WTC11 (cell line): Measurements from ENCODE around the gene MYNN. TPM values are rescaled to one million over a fixed set of nuclear protein-coding genes. Genes with fewer than 3 reads are reported as not detected.

Source experiments
- ATAC-seq: fragments of 200-7000 bp; cut with Tn5 transposase; 2 replicates; pipeline ENCODE4 v1.10.0; 2021; ENCODE audit warnings: mild to moderate bottlenecking, moderate library complexity
- CTCF ChIA-PET: fragments of 300-600 bp; sonication (Branson Sonifier 250); formaldehyde crosslinking; loops from one replicate; lab custom pipeline; 2021; ENCODE audit warnings: antibody characterized with exemption; lab: Charles Lee
- POLR2A ChIA-PET: fragments of 350-600 bp; sonication (Branson Sonifier 250); formaldehyde crosslinking; loops from one replicate; lab custom pipeline; 2021; ENCODE audit warnings: antibody characterized with exemption; lab: Charles Lee
- DNase-seq: peaks from one replicate; pipeline ENCODE4 v3.0.0; 2021; ENCODE audit warnings: low spot score
- H3K27ac Mint-ChIP-seq: 2 replicates; pipeline ENCODE4 v1.8.0; 2021; ENCODE audit warnings: mixed read lengths
- H3K27me3 Mint-ChIP-seq: 2 replicates; pipeline ENCODE4 v1.8.0; 2021; ENCODE audit warnings: low read depth, mild to moderate bottlenecking, moderate library complexity, mixed read lengths
- H3K36me3 Mint-ChIP-seq: 2 replicates; pipeline ENCODE4 v1.8.0; 2021; ENCODE audit warnings: mixed read lengths
- H3K4me1 Mint-ChIP-seq: 2 replicates; pipeline ENCODE4 v1.8.0; 2022; ENCODE audit warnings: mixed read lengths
- H3K4me3 Mint-ChIP-seq: 2 replicates; pipeline ENCODE4 v1.8.0; 2021; ENCODE audit warnings: mild to moderate bottlenecking, moderate library complexity, mixed read lengths
- H3K9me3 Mint-ChIP-seq: 2 replicates; pipeline ENCODE4 v1.8.0; 2021; ENCODE audit warnings: mixed read lengths
- ELF4 ChIP-seq: sonication (generic); formaldehyde crosslinking; IDR thresholded peaks from 2 replicates; pipeline ENCODE4 v1.8.1; 2022; ENCODE audit warnings: low read depth, mild to moderate bottlenecking, moderate library complexity, missing genetic modification reagents
- EMX1 ChIP-seq: fragments of 250-450 bp; sonication (Bioruptor Pico); IDR thresholded peaks from 2 replicates; pipeline ENCODE4 v1.8.0; 2021; ENCODE audit warnings: mild to moderate bottlenecking
- ESRRA ChIP-seq: sonication (generic); formaldehyde crosslinking; IDR thresholded peaks from 2 replicates; pipeline ENCODE4 v1.8.1; 2022; ENCODE audit warnings: mild to moderate bottlenecking, missing genetic modification reagents, borderline replicate concordance
- FOXP1 ChIP-seq: sonication (generic); formaldehyde crosslinking; IDR thresholded peaks from 2 replicates; pipeline ENCODE4 v1.8.0; 2022; ENCODE audit warnings: missing genetic modification reagents, mild to moderate bottlenecking, moderate library complexity, borderline replicate concordance
- GABPB1 ChIP-seq: sonication (generic); formaldehyde crosslinking; IDR thresholded peaks from 2 replicates; pipeline ENCODE4 v1.8.1; 2023; ENCODE audit warnings: mild to moderate bottlenecking, missing genetic modification reagents
- GRHL2 ChIP-seq: fragments of 250-450 bp; sonication (Bioruptor Pico); IDR thresholded peaks from 2 replicates; pipeline ENCODE4 v1.8.0; 2022; ENCODE audit warnings: mild to moderate bottlenecking, moderate library complexity; ENCODE audit not compliant: insufficient replicate concordance, severe bottlenecking
- NFE2L1 ChIP-seq: sonication (generic); formaldehyde crosslinking; IDR thresholded peaks from 2 replicates; pipeline ENCODE4 v1.8.1; 2023; ENCODE audit warnings: missing genetic modification reagents
- SP1 ChIP-seq: sonication (generic); formaldehyde crosslinking; conservative IDR thresholded peaks from 2 replicates; pipeline ENCODE4 v1.8.1; 2022; ENCODE audit warnings: missing genetic modification reagents
- ZNF263 ChIP-seq: sonication (generic); formaldehyde crosslinking; IDR thresholded peaks from 2 replicates; pipeline ENCODE4 v1.8.1; 2022; ENCODE audit warnings: low read depth, mild to moderate bottlenecking, moderate library complexity, missing genetic modification reagents
- ZNF317 ChIP-seq: sonication (generic); formaldehyde crosslinking; IDR thresholded peaks from 2 replicates; pipeline ENCODE4 v1.8.1; 2023; ENCODE audit warnings: low read depth, mild to moderate bottlenecking, moderate library complexity, missing genetic modification reagents, borderline replicate concordance
- ZNF396 ChIP-seq: fragments of 250-450 bp; sonication (Bioruptor Pico); IDR thresholded peaks from 2 replicates; pipeline ENCODE4 v1.8.0; 2021; ENCODE audit warnings: mild to moderate bottlenecking, moderate library complexity, borderline replicate concordance
- total RNA-seq: library from RNA; stranded (reverse); gene quantifications from 3 replicates; pipeline ENCODE4 v1.2.3, GENCODE V29; 2021
- TF ChIP-seq, protein P1 (sequence below): sonication (generic); formaldehyde crosslinking; conservative IDR thresholded peaks from 2 replicates; pipeline ENCODE4 v1.8.1; 2023; ENCODE audit warnings: mild to moderate bottlenecking, low read depth, missing genetic modification reagents, moderate library complexity
- TF ChIP-seq, protein P2 (sequence below): sonication (generic); formaldehyde crosslinking; IDR thresholded peaks from 2 replicates; pipeline ENCODE4 v1.8.0; 2022; ENCODE audit warnings: mild to moderate bottlenecking, missing genetic modification reagents
- TF ChIP-seq, protein P3 (sequence below): sonication (generic); formaldehyde crosslinking; IDR thresholded peaks from 2 replicates; pipeline ENCODE4 v1.8.1; 2022; ENCODE audit warnings: low read depth, missing genetic modification reagents, borderline replicate concordance
- TF ChIP-seq, protein P4 (sequence below): sonication (generic); formaldehyde crosslinking; IDR thresholded peaks from 2 replicates; pipeline ENCODE4 v1.8.1; 2023; ENCODE audit warnings: mild to moderate bottlenecking, missing genetic modification reagents, moderate library complexity
- TF ChIP-seq, protein P5 (sequence below): sonication (generic); formaldehyde crosslinking; conservative IDR thresholded peaks from 2 replicates; pipeline ENCODE4 v1.8.1; 2022; ENCODE audit warnings: mild to moderate bottlenecking, missing genetic modification reagents
- TF ChIP-seq, protein P6 (sequence below): fragments of 250-450 bp; sonication (Bioruptor Pico); IDR thresholded peaks from 2 replicates; pipeline ENCODE4 v1.9.0; 2021; ENCODE audit warnings: mild to moderate bottlenecking

Gene MYNN
- total RNA-seq, 1 experiment from 2014 or later, result 14.3 TPM

DNA sequence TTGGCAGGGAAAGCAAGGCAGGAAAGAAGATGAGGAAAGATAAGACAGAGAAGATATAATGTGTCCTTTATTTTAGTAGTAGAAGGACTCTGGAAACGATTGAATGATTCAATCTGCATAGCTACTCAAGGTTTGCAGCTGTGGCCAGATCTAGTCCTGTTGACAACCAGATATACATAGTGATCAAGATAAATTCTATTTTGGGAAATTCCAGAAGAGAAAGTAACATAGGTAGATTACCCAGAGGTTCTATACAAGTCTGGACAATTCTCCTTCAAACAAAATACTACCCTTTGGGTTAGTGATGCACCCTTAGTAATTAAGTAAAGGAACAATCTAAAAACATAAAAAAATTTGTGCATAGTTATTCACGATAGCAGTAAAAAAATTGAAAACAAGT is 17.7 kb upstream of the MYNN start (continued):
- TF ChIP-seq ESRRA (CRISPR knock-in tag) (no peak), GABPB1 (no peak), ZNF263 (no peak)

DNA sequence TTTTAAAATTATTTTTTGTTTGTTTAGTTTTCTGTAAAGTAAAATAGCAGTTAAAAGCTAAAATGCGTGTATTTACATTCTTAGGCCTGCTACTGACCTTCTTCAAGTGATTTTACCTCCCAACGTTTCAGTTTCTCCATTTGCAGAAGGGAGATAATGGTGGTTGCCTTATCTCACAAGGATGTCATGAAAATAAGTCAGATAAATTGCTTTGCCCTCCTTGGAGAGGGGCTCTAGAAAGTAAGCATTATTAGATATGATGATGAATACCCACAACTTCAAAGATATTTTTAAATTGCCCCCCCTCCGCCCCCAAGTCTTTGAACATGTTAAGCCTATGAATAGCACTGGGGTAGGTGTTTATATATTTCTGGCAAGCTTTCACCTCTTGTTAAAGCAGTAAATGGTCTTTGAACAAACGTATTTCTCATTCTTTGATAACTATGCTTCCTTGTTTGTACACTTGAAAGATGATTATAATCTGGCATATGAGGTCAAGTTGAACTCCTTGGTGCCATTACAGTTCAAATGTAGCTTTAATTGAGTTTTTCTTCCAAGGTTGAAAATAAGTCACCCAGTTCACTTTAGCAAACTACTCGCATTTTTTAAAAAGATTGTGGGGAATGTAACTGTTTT is 14.7 kb upstream of the MYNN start:
- H3K9me3 Mint-ChIP-seq, result peaks cover 15% of the 10 kb centered on the region
- TF ChIP-seq, protein P1, sequence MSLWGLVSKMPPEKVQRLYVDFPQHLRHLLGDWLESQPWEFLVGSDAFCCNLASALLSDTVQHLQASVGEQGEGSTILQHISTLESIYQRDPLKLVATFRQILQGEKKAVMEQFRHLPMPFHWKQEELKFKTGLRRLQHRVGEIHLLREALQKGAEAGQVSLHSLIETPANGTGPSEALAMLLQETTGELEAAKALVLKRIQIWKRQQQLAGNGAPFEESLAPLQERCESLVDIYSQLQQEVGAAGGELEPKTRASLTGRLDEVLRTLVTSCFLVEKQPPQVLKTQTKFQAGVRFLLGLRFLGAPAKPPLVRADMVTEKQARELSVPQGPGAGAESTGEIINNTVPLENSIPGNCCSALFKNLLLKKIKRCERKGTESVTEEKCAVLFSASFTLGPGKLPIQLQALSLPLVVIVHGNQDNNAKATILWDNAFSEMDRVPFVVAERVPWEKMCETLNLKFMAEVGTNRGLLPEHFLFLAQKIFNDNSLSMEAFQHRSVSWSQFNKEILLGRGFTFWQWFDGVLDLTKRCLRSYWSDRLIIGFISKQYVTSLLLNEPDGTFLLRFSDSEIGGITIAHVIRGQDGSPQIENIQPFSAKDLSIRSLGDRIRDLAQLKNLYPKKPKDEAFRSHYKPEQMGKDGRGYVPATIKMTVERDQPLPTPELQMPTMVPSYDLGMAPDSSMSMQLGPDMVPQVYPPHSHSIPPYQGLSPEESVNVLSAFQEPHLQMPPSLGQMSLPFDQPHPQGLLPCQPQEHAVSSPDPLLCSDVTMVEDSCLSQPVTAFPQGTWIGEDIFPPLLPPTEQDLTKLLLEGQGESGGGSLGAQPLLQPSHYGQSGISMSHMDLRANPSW (CRISPR knock-in tag), result no peak
- no peak for TF ChIP-seq ZNF317 (CRISPR knock-in tag)
- TF ChIP-seq, protein P2, sequence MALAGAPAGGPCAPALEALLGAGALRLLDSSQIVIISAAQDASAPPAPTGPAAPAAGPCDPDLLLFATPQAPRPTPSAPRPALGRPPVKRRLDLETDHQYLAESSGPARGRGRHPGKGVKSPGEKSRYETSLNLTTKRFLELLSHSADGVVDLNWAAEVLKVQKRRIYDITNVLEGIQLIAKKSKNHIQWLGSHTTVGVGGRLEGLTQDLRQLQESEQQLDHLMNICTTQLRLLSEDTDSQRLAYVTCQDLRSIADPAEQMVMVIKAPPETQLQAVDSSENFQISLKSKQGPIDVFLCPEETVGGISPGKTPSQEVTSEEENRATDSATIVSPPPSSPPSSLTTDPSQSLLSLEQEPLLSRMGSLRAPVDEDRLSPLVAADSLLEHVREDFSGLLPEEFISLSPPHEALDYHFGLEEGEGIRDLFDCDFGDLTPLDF, result no peak
- no peak for TF ChIP-seq ZNF396 (CRISPR knock-in tag)
- TF ChIP-seq, protein P3, sequence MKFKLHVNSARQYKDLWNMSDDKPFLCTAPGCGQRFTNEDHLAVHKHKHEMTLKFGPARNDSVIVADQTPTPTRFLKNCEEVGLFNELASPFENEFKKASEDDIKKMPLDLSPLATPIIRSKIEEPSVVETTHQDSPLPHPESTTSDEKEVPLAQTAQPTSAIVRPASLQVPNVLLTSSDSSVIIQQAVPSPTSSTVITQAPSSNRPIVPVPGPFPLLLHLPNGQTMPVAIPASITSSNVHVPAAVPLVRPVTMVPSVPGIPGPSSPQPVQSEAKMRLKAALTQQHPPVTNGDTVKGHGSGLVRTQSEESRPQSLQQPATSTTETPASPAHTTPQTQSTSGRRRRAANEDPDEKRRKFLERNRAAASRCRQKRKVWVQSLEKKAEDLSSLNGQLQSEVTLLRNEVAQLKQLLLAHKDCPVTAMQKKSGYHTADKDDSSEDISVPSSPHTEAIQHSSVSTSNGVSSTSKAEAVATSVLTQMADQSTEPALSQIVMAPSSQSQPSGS (CRISPR knock-in tag), result no peak
- TF ChIP-seq, protein P4, sequence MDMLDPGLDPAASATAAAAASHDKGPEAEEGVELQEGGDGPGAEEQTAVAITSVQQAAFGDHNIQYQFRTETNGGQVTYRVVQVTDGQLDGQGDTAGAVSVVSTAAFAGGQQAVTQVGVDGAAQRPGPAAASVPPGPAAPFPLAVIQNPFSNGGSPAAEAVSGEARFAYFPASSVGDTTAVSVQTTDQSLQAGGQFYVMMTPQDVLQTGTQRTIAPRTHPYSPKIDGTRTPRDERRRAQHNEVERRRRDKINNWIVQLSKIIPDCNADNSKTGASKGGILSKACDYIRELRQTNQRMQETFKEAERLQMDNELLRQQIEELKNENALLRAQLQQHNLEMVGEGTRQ (CRISPR knock-in tag), result no peak
- no peak for TF ChIP-seq ELF4 (CRISPR knock-in tag)
- no peak for TF ChIP-seq NFE2L1 (CRISPR knock-in tag)
- no peak for TF ChIP-seq GRHL2 (CRISPR knock-in tag)
- TF ChIP-seq, protein P5, sequence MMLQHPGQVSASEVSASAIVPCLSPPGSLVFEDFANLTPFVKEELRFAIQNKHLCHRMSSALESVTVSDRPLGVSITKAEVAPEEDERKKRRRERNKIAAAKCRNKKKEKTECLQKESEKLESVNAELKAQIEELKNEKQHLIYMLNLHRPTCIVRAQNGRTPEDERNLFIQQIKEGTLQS (CRISPR knock-in tag), result no peak
- TF ChIP-seq, protein P6, sequence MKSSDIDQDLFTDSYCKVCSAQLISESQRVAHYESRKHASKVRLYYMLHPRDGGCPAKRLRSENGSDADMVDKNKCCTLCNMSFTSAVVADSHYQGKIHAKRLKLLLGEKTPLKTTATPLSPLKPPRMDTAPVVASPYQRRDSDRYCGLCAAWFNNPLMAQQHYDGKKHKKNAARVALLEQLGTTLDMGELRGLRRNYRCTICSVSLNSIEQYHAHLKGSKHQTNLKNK, result no peak
- no peak for TF ChIP-seq EMX1
- no peak for TF ChIP-seq SP1
- no peak for TF ChIP-seq FOXP1 (CRISPR knock-in tag)
- ATAC-seq (no peak), DNase-seq (no peak)
- H3K27ac Mint-ChIP-seq, result no peak overlapping the region
- no peak overlapping the region for H3K4me3 Mint-ChIP-seq
- H3K4me1 Mint-ChIP-seq, result no peaks in the 10 kb centered on the region
- CTCF ChIA-PET, result no interaction called here
- peaks cover 3% of the 10 kb centered on the region; the same call in 1 of the 2 replicates for H3K36me3 Mint-ChIP-seq
- POLR2A ChIA-PET, result no interaction called here
- no peaks in the 10 kb centered on the region for H3K27me3 Mint-ChIP-seq
